CD14-positive monocyte (primary cell): ENCODE data around the gene PDZRN3. TPM values are rescaled to one million over a fixed set of nuclear protein-coding genes. Genes with fewer than 3 reads are reported as not detected.

Experiments used
- DNase-seq, 3 donors: peaks; one replicate each; pipeline ENCODE4 v3.0.0-alpha.2; 2011 to 2022
- H2AFZ ChIP-seq: 2 replicates; pipeline ENCODE4 v1.6.0; 2012; ENCODE audit warnings: mild to moderate bottlenecking, low read depth, low read length, inconsistent platforms; ENCODE audit not compliant: insufficient read depth, poor library complexity, severe bottlenecking
- H3K27ac ChIP-seq, 2 donors: 1 replicate in 1 of 2; 2 replicates in 1 of 2; pipeline ENCODE4 v1.5.1; 2012 to 2013; ENCODE audit warnings: low read length in 2 of 2, control low read depth in 1 of 2, inconsistent platforms in 1 of 2, low read depth in 1 of 2, mild to moderate bottlenecking in 1 of 2
- H3K27me3 ChIP-seq, 2 donors: one replicate each; pipeline versions ENCODE4 v1.6.0 to v1.6.1; 2011 to 2013; ENCODE audit warnings: low read length in 2 of 2; ENCODE audit not compliant: control insufficient read depth in 2 of 2, insufficient read depth in 2 of 2
- H3K36me3 ChIP-seq, 2 donors: replicated peaks in 1 of 2; 1 replicate in 1 of 2; 2 replicates in 1 of 2; pipeline versions ENCODE4 v1.5.1 to v1.6.1; 2012 to 2013; ENCODE audit warnings: low read length in 2 of 2, control low read depth in 1 of 2, inconsistent platforms in 1 of 2, mild to moderate bottlenecking in 1 of 2; ENCODE audit not compliant: insufficient read depth in 2 of 2, control insufficient read depth in 1 of 2
- H3K4me1 ChIP-seq, 2 donors: 1 replicate in 1 of 2; 2 replicates in 1 of 2; pipeline versions ENCODE4 v1.5.1 to v1.6.1; 2012 to 2013; ENCODE audit warnings: low read length in 2 of 2, control low read depth in 1 of 2, inconsistent platforms in 1 of 2, mild to moderate bottlenecking in 1 of 2, moderate library complexity in 1 of 2; ENCODE audit not compliant: insufficient read depth in 2 of 2, control insufficient read depth in 1 of 2
- H3K4me2 ChIP-seq: replicated peaks from 2 replicates; pipeline ENCODE3; 2012; ENCODE audit warnings: low read length, moderate library complexity, mild to moderate bottlenecking; ENCODE audit not compliant: poor library complexity, severe bottlenecking; ENCODE audit errors: extremely low read depth
- H3K4me3 ChIP-seq, 3 experiments: fragments of 200-600 bp in 1 of 3; sonication (generic) in 1 of 3; replicated peaks in 1 of 3; 1 replicate in 2 of 3; 2 replicates in 1 of 3; pipeline ENCODE4 v1.5.1; 2011 to 2013; ENCODE audit warnings: low read length in 3 of 3, mild to moderate bottlenecking in 3 of 3, control low read depth in 2 of 3, low read depth in 2 of 3, inconsistent platforms in 1 of 3, moderate library complexity in 1 of 3
- H3K79me2 ChIP-seq: 2 replicates; pipeline ENCODE4 v1.6.0; 2012; ENCODE audit warnings: mild to moderate bottlenecking, control low read depth, inconsistent platforms, low read length, moderate library complexity; ENCODE audit not compliant: insufficient read depth
- H3K9ac ChIP-seq: 2 replicates; pipeline ENCODE4 v1.6.0; 2017; ENCODE audit warnings: low read length, mild to moderate bottlenecking; ENCODE audit not compliant: insufficient read depth, poor library complexity, severe bottlenecking
- H3K9me3 ChIP-seq, 2 donors: replicated peaks in 1 of 2; 1 replicate in 1 of 2; 2 replicates in 1 of 2; pipeline versions ENCODE4 v1.5.1 to v1.6.1; 2012 to 2013; ENCODE audit warnings: low read length in 2 of 2, control low read depth in 1 of 2; ENCODE audit not compliant: control insufficient read depth in 1 of 2, insufficient read depth in 1 of 2
- H4K20me1 ChIP-seq: 2 replicates; pipeline ENCODE4 v1.6.0; 2012; ENCODE audit warnings: mild to moderate bottlenecking, low read length, control low read depth, moderate library complexity; ENCODE audit not compliant: insufficient read depth
- H3K27ac Mint-ChIP-seq, 7 donors: one replicate each; pipeline ENCODE4 v1.8.0; 2020; ENCODE audit warnings: mild to moderate bottlenecking in 7 of 7, mixed read lengths in 7 of 7, moderate library complexity in 6 of 7, inconsistent platforms in 2 of 7
- H3K27me3 Mint-ChIP-seq, 3 donors: one replicate each; pipeline ENCODE4 v1.8.0; 2021 to 2022; ENCODE audit warnings: low read depth in 3 of 3, mild to moderate bottlenecking in 3 of 3, mixed read lengths in 3 of 3, moderate library complexity in 3 of 3, inconsistent platforms in 1 of 3
- H3K36me3 Mint-ChIP-seq, 2 donors: one replicate each; pipeline ENCODE4 v1.8.0; 2020; ENCODE audit warnings: mixed read lengths in 2 of 2, inconsistent platforms in 1 of 2, mild to moderate bottlenecking in 1 of 2
- H3K4me1 Mint-ChIP-seq: one replicate; pipeline ENCODE4 v1.8.0; 2020; ENCODE audit warnings: mild to moderate bottlenecking, mixed read lengths
- H3K4me3 Mint-ChIP-seq, 2 donors: one replicate each; pipeline ENCODE4 v1.8.0; 2020; ENCODE audit warnings: mild to moderate bottlenecking in 2 of 2, mixed read lengths in 2 of 2, moderate library complexity in 1 of 2
- H3K9me3 Mint-ChIP-seq, 7 donors: one replicate each; pipeline ENCODE4 v1.8.0; 2020 to 2022; ENCODE audit warnings: mixed read lengths in 7 of 7, mild to moderate bottlenecking in 6 of 7, moderate library complexity in 6 of 7, inconsistent platforms in 2 of 7
- WGBS: methylation state at CpG from one replicate; pipeline ENCODE4 v1.1.5; 2013; ENCODE audit warnings: missing lambda C conversion rate; ENCODE audit not compliant: insufficient coverage; 5-methylcytosine and 5-hydroxymethylcytosine counted together
- intact Hi-C, 2 donors: fragments of 100-400 bp; cut with micrococcal nuclease; formaldehyde crosslinking; loops; one replicate each; pipeline versions ENCODE4 v1.15.0 to v1.15.1; 2023
- polyA plus RNA-seq, 3 donors: library from polyadenylated mRNA; depleted of rRNA in 1 of 3; unstranded in 2 of 3; stranded (reverse) in 1 of 3; fragments of 300-500 nt in 2 of 3; fragments of >200 nt in 1 of 3; fragmentation: Illumina TruSeq in 2 of 3; gene quantifications; 1 replicate in 2 of 3; 2 replicates in 1 of 3; pipeline ENCODE4 v1.2.3, GENCODE V29; 2012 to 2021
- TF ChIP-seq, protein P1 (sequence below): fragments of 200-600 bp; IDR thresholded peaks from one replicate; pipeline ENCODE4 v1.8.0; 2022; ENCODE audit warnings: antibody characterized with exemption, mild to moderate bottlenecking

Gene PDZRN3
- polyA plus RNA-seq, 3 donors = not detected

DNA sequence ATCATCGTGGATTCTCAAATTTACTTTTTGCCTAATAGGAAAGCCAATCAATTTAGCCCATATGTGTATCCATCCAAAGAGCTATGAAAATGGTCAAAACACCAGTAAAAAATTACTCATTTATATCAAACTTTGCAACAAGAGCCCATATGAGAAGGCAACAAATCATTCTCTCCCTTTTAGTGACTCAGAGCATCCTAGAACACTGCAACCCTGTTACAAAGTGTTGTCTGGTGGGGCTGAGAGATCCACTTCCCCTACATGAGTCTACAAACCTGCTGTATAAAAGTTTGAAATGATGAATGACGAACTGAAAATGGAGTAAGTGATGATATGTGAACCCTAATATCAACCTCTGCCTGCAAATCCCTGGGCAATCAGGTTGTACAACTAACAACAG lies 23.3 kb downstream of the PDZRN3 start:
- Mint-ChIP-seq H3K9me3 (peaks cover 0 to 2% (median 0%) of the 10 kb centered on the region in 7 donors), H3K4me3 (no peak overlapping the region), H3K27me3 (no peaks in the 10 kb centered on the region), H3K36me3 (no peaks in the 10 kb centered on the region), H3K4me1 (no peaks in the 10 kb centered on the region), H3K27ac (no peak overlapping the region)
- H3K27ac ChIP-seq = no peak overlapping the region
- H3K27me3 ChIP-seq = no peaks in the 10 kb centered on the region
- no peaks in the 10 kb centered on the region for H3K4me1 ChIP-seq
- TF ChIP-seq, protein P1, sequence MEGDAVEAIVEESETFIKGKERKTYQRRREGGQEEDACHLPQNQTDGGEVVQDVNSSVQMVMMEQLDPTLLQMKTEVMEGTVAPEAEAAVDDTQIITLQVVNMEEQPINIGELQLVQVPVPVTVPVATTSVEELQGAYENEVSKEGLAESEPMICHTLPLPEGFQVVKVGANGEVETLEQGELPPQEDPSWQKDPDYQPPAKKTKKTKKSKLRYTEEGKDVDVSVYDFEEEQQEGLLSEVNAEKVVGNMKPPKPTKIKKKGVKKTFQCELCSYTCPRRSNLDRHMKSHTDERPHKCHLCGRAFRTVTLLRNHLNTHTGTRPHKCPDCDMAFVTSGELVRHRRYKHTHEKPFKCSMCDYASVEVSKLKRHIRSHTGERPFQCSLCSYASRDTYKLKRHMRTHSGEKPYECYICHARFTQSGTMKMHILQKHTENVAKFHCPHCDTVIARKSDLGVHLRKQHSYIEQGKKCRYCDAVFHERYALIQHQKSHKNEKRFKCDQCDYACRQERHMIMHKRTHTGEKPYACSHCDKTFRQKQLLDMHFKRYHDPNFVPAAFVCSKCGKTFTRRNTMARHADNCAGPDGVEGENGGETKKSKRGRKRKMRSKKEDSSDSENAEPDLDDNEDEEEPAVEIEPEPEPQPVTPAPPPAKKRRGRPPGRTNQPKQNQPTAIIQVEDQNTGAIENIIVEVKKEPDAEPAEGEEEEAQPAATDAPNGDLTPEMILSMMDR = no peak
- H3K36me3 ChIP-seq = no peaks in the 10 kb centered on the region
- no peak overlapping the region for H3K4me2 ChIP-seq
- no peak overlapping the region for H3K9ac ChIP-seq
- DNase-seq = no peak
- intact Hi-C loops = no loop called here
- no CpG with 5 or more reads among the region's 2 CpGs for WGBS
- no peaks in the 10 kb centered on the region for H4K20me1 ChIP-seq
- H3K4me3 ChIP-seq = no peak overlapping the region
- H3K79me2 ChIP-seq = no peaks in the 10 kb centered on the region
- H3K9me3 ChIP-seq = no peaks in the 10 kb centered on the region
- no peak overlapping the region for H2AFZ ChIP-seq

DNA sequence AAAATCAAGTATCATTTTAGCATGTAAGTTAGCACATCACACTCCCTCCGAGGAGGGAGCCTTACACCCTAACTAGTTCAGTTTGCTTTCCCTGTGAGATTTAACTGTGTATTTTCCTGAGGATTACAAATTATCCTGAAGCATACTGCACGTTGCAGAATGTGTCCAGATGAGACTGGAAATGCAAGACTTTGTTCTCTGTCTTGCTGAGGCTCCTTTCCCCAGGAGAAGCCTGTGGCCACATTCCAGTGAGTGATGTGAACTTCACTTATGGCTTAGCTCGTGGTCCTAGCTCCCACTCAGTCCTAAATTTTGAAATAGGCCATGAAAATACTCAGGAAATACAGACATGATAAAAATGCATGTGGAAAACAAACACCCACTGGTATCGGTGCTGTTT lies 23.7 kb downstream of the PDZRN3 start:
- Histone ChIP-seq H3K4me2 (no peak overlapping the region), H3K4me1 (no peaks in the 10 kb centered on the region), H3K36me3 (no peaks in the 10 kb centered on the region), H3K27ac (no peak overlapping the region), H3K9me3 (no peaks in the 10 kb centered on the region), H3K79me2 (no peaks in the 10 kb centered on the region), H3K4me3 (no peak overlapping the region), H3K27me3 (no peaks in the 10 kb centered on the region), H2AFZ (no peak overlapping the region), H4K20me1 (no peaks in the 10 kb centered on the region), H3K9ac (no peak overlapping the region)
- H3K27ac Mint-ChIP-seq = no peak overlapping the region
- intact Hi-C loops = no loop called here
- H3K4me3 Mint-ChIP-seq = no peak overlapping the region
- H3K9me3 Mint-ChIP-seq = peaks cover 0 to 1% (median 0%) of the 10 kb centered on the region in 7 donors
- no peaks in the 10 kb centered on the region for H3K27me3 Mint-ChIP-seq
- DNase-seq = no peak
- WGBS = 75% methylated on average over 1 of the region's 4 CpGs
- TF ChIP-seq, protein P1 = no peak
- H3K36me3 Mint-ChIP-seq = no peaks in the 10 kb centered on the region
- no peaks in the 10 kb centered on the region for H3K4me1 Mint-ChIP-seq
